Panc1 (cell line): ENCODE data around the gene TBPL2. TPM values are rescaled to one million over a fixed set of nuclear protein-coding genes. Genes with fewer than 3 reads are reported as not detected.

Experiments used
- ATAC-seq: fragments of 200-7000 bp; cut with Tn5 transposase; 2 replicates; pipeline ENCODE4 v1.9.1; 2020; ENCODE audit warnings: mild to moderate bottlenecking, moderate library complexity
- BruUV-seq: library from RNA; stranded (reverse); fragments of 400-500 nt; replicated peaks from 2 replicates; lab custom pipeline; 2021; lab: Mats Ljungman, UMichigan
- CTCF ChIA-PET: fragments of 300-600 bp; sonication (Branson Sonifier 250); formaldehyde crosslinking; loops from one replicate; lab custom pipeline; 2022; ENCODE audit warnings: antibody characterized with exemption; lab: Charles Lee
- POLR2A ChIA-PET: fragments of 300-600 bp; sonication (Branson Sonifier 250); formaldehyde crosslinking; loops from one replicate; lab custom pipeline; 2022; ENCODE audit warnings: antibody characterized with exemption; lab: Charles Lee
- DNase-seq: peaks from one replicate; pipeline ENCODE4 v3.0.0-alpha.2; 2010; ENCODE audit warnings: low read depth, low spot score
- H3K27ac ChIP-seq: 2 replicates; pipeline ENCODE4 v1.5.1; 2011; ENCODE audit warnings: mild to moderate bottlenecking, low read length, inconsistent platforms
- H3K27me3 ChIP-seq: fragments of 200-500 bp; sonication (Bioruptor generic); 2 replicates; pipeline ENCODE4 v1.6.0; 2014; ENCODE audit warnings: low read length, inconsistent platforms; ENCODE audit not compliant: control insufficient read depth, insufficient read depth
- H3K36me3 ChIP-seq: fragments of 200-500 bp; sonication (Bioruptor generic); 2 replicates; pipeline ENCODE4 v1.5.1; 2014; ENCODE audit warnings: inconsistent platforms, mild to moderate bottlenecking, low read length, moderate library complexity; ENCODE audit not compliant: control insufficient read depth, insufficient read depth
- H3K4me1 ChIP-seq: 2 replicates; pipeline ENCODE4 v1.5.1; 2011; ENCODE audit warnings: inconsistent platforms, mild to moderate bottlenecking, low read length, moderate library complexity; ENCODE audit not compliant: control insufficient read depth, insufficient read depth
- H3K4me3 ChIP-seq, 2 experiments: 2 replicates each; pipeline ENCODE4 v1.5.1; 2011 to 2012; ENCODE audit warnings: low read depth in 2 of 2, low read length in 2 of 2, mild to moderate bottlenecking in 2 of 2, inconsistent platforms in 1 of 2, moderate library complexity in 1 of 2
- H3K9me3 ChIP-seq: fragments of 200-500 bp; sonication (Bioruptor generic); 2 replicates; pipeline ENCODE4 v1.5.1; 2014; ENCODE audit warnings: low read depth, mild to moderate bottlenecking, inconsistent platforms, low read length, moderate library complexity; ENCODE audit not compliant: control insufficient read depth, insufficient read depth
- POLR2AphosphoS5 ChIP-seq: IDR thresholded peaks from 2 replicates; pipeline ENCODE4 v1.6.1; 2012; ENCODE audit warnings: mild to moderate bottlenecking, low read depth, low read length, moderate library complexity
- SIN3A ChIP-seq: IDR thresholded peaks from 2 replicates; pipeline ENCODE4 v1.6.1; 2012; ENCODE audit warnings: low read depth, mild to moderate bottlenecking, low read length, moderate library complexity, borderline replicate concordance; ENCODE audit not compliant: insufficient read depth
- TCF7L2 ChIP-seq: IDR thresholded peaks from 2 replicates; pipeline ENCODE4 v1.6.1; 2011; ENCODE audit warnings: mild to moderate bottlenecking, low read depth, low read length, inconsistent platforms
- in situ Hi-C: cut with HindIII; loops from 2 replicates; pipeline ENCODE4 v1.10.0; 2016; ENCODE audit warnings: low sequenced_read_pairs, low pct_unique_long_range_greater_than_20kb
- intact Hi-C: fragments of 100-400 bp; cut with micrococcal nuclease; formaldehyde crosslinking; loops from one replicate; pipeline ENCODE4 v1.10.0; 2022; ENCODE audit not compliant: unreplicated experiment
- total RNA-seq: library from RNA; stranded (reverse); gene quantifications from one replicate; pipeline ENCODE4 v1.2.1, GENCODE V29; 2021; ENCODE audit not compliant: unreplicated experiment
- TF ChIP-seq, protein P1 (sequence below), 2 experiments: IDR thresholded peaks; 2 replicates each; pipeline ENCODE4 v1.6.1; 2011 to 2012; ENCODE audit warnings: low read depth in 2 of 2, control low read depth in 1 of 2, low read length in 1 of 2, mild to moderate bottlenecking in 1 of 2, moderate library complexity in 1 of 2; ENCODE audit not compliant: insufficient read depth in 1 of 2
- TF ChIP-seq, protein P2 (sequence below): fragments of 450-650 bp; IDR thresholded peaks from 2 replicates; pipeline ENCODE4 v1.5.1; 2017; ENCODE audit warnings: mild to moderate bottlenecking

Gene TBPL2
- total RNA-seq, 1 experiment from 2014 or later, result not detected

GRCh38 chr14:55382483-55382882 lies 57.9 kb downstream of the TBPL2 start:
- Histone ChIP-seq H3K9me3 (no peaks in the 10 kb centered on the region), H3K27ac (no peak overlapping the region), H3K36me3 (peaks cover 4% of the 10 kb centered on the region), H3K4me1 (no peaks in the 10 kb centered on the region; the same call in 1 of the 2 replicates), H3K27me3 (no peaks in the 10 kb centered on the region), H3K4me3 (no peak overlapping the region)
- in situ Hi-C loops, result no loop called here
- TF ChIP-seq SIN3A (no peak), TCF7L2 (no peak), POLR2AphosphoS5 (no peak)
- TF ChIP-seq, protein P1, sequence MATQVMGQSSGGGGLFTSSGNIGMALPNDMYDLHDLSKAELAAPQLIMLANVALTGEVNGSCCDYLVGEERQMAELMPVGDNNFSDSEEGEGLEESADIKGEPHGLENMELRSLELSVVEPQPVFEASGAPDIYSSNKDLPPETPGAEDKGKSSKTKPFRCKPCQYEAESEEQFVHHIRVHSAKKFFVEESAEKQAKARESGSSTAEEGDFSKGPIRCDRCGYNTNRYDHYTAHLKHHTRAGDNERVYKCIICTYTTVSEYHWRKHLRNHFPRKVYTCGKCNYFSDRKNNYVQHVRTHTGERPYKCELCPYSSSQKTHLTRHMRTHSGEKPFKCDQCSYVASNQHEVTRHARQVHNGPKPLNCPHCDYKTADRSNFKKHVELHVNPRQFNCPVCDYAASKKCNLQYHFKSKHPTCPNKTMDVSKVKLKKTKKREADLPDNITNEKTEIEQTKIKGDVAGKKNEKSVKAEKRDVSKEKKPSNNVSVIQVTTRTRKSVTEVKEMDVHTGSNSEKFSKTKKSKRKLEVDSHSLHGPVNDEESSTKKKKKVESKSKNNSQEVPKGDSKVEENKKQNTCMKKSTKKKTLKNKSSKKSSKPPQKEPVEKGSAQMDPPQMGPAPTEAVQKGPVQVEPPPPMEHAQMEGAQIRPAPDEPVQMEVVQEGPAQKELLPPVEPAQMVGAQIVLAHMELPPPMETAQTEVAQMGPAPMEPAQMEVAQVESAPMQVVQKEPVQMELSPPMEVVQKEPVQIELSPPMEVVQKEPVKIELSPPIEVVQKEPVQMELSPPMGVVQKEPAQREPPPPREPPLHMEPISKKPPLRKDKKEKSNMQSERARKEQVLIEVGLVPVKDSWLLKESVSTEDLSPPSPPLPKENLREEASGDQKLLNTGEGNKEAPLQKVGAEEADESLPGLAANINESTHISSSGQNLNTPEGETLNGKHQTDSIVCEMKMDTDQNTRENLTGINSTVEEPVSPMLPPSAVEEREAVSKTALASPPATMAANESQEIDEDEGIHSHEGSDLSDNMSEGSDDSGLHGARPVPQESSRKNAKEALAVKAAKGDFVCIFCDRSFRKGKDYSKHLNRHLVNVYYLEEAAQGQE (IDR thresholded peaks at IDR 0.05; ENCODE audit: insufficient read depth in 1 of 2, low read depth in 2 of 2, low read length in 1 of 2), result no peak
- TF ChIP-seq, protein P2, sequence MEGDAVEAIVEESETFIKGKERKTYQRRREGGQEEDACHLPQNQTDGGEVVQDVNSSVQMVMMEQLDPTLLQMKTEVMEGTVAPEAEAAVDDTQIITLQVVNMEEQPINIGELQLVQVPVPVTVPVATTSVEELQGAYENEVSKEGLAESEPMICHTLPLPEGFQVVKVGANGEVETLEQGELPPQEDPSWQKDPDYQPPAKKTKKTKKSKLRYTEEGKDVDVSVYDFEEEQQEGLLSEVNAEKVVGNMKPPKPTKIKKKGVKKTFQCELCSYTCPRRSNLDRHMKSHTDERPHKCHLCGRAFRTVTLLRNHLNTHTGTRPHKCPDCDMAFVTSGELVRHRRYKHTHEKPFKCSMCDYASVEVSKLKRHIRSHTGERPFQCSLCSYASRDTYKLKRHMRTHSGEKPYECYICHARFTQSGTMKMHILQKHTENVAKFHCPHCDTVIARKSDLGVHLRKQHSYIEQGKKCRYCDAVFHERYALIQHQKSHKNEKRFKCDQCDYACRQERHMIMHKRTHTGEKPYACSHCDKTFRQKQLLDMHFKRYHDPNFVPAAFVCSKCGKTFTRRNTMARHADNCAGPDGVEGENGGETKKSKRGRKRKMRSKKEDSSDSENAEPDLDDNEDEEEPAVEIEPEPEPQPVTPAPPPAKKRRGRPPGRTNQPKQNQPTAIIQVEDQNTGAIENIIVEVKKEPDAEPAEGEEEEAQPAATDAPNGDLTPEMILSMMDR, result no peak
- DNase-seq (no peak), ATAC-seq (no peak)
- no TSS peak for BruUV-seq
- ChIA-PET CTCF (no interaction called here), POLR2A (no interaction called here)
- intact Hi-C loops, result no loop called here

GRCh38 chr14:55381561-55381960 lies 58.9 kb downstream of the TBPL2 start:
- Histone ChIP-seq H3K9me3 (no peaks in the 10 kb centered on the region), H3K36me3 (peaks cover 4% of the 10 kb centered on the region), H3K4me3 (no peak overlapping the region), H3K4me1 (no peaks in the 10 kb centered on the region; the same call in 1 of the 2 replicates), H3K27ac (no peak overlapping the region), H3K27me3 (no peaks in the 10 kb centered on the region)
- in situ Hi-C loops (no loop called here), intact Hi-C loops (no loop called here)
- CTCF ChIA-PET, result no interaction called here
- POLR2A ChIA-PET, result no interaction called here
- TF ChIP-seq, protein P1 (IDR thresholded peaks at IDR 0.05; ENCODE audit: insufficient read depth in 1 of 2, low read depth in 2 of 2, low read length in 1 of 2), result no peak
- TF ChIP-seq TCF7L2 (no peak), POLR2AphosphoS5 (no peak)
- no peak for DNase-seq
- ATAC-seq, result no peak
- BruUV-seq, result no TSS peak
